ENCODE measurements around the gene THNSL1.

The THNSL1 gene

GRCh38 chr10:25061711-25062449 lies 45.5 kb downstream of the THNSL1 start:
- Histone ChIP-seq H3K27ac (ENCODE audit: low read depth, low read length) (no peak overlapping the region), H3F3A (ENCODE audit: control insufficient read depth, insufficient read depth) (no peaks in the 10 kb centered on the region)

GRCh38 chr10:25063157-25063556 lies 46.7 kb downstream of the THNSL1 start:
- no peaks in the 10 kb centered on the region for H3K36me3 ChIP-seq (ENCODE audit: control insufficient read depth, low read length)
- H3K9me3 ChIP-seq (ENCODE audit: control insufficient read depth, insufficient read depth, low read length), result no peaks in the 10 kb centered on the region
- no peaks in the 10 kb centered on the region for H3K9me2 ChIP-seq (replicated peaks; ENCODE audit: control insufficient read depth, low read length)
- no peak overlapping the region for H3K27ac ChIP-seq (ENCODE audit: low read depth, low read length)
- H3K79me2 ChIP-seq (ENCODE audit: control insufficient read depth, low read length), result no peaks in the 10 kb centered on the region
- no peaks in the 10 kb centered on the region for H3K4me1 ChIP-seq (ENCODE audit: control insufficient read depth, low read length)
- TF ChIP-seq, protein P1, sequence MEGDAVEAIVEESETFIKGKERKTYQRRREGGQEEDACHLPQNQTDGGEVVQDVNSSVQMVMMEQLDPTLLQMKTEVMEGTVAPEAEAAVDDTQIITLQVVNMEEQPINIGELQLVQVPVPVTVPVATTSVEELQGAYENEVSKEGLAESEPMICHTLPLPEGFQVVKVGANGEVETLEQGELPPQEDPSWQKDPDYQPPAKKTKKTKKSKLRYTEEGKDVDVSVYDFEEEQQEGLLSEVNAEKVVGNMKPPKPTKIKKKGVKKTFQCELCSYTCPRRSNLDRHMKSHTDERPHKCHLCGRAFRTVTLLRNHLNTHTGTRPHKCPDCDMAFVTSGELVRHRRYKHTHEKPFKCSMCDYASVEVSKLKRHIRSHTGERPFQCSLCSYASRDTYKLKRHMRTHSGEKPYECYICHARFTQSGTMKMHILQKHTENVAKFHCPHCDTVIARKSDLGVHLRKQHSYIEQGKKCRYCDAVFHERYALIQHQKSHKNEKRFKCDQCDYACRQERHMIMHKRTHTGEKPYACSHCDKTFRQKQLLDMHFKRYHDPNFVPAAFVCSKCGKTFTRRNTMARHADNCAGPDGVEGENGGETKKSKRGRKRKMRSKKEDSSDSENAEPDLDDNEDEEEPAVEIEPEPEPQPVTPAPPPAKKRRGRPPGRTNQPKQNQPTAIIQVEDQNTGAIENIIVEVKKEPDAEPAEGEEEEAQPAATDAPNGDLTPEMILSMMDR (IDR thresholded peaks at IDR 0.05; ENCODE audit: low read depth, low read length, poor library complexity, severe bottlenecking), result no peak
- TF ChIP-seq EZH2phosphoT487 (IDR thresholded peaks at IDR 0.05; ENCODE audit: borderline replicate concordance, low read length), result no peak
- H4K20me1 ChIP-seq (ENCODE audit: control insufficient read depth, insufficient read depth, low read depth, low read length), result no peaks in the 10 kb centered on the region
- H3K4me2 ChIP-seq (ENCODE audit: low read length), result no peak overlapping the region
- no peak overlapping the region for H3K4me3 ChIP-seq (ENCODE audit: low read length)
- no peaks in the 10 kb centered on the region for H3F3A ChIP-seq (ENCODE audit: control insufficient read depth, insufficient read depth)
- H3K27me3 ChIP-seq (ENCODE audit: control insufficient read depth, low read length), result no peaks in the 10 kb centered on the region

More at GRCh38 chr10:25061711-25062449, 45.5 kb downstream of the THNSL1 start:
- Histone ChIP-seq H3K4me3 (ENCODE audit: low read length) (no peak overlapping the region), H4K20me1 (ENCODE audit: control insufficient read depth, insufficient read depth, low read depth, low read length) (no peaks in the 10 kb centered on the region), H3K4me1 (ENCODE audit: control insufficient read depth, low read length) (no peaks in the 10 kb centered on the region), H3K79me2 (ENCODE audit: control insufficient read depth, low read length) (no peaks in the 10 kb centered on the region), H3K4me2 (ENCODE audit: low read length) (no peak overlapping the region), H3K27me3 (ENCODE audit: control insufficient read depth, low read length) (no peaks in the 10 kb centered on the region), H3K9me2 (replicated peaks; ENCODE audit: control insufficient read depth, low read length) (no peaks in the 10 kb centered on the region), H3K36me3 (ENCODE audit: control insufficient read depth, low read length) (no peaks in the 10 kb centered on the region), H3K9me3 (ENCODE audit: control insufficient read depth, insufficient read depth, low read length) (no peaks in the 10 kb centered on the region)
- TF ChIP-seq EZH2phosphoT487 (IDR thresholded peaks at IDR 0.05; ENCODE audit: borderline replicate concordance, low read length), result no peak
- TF ChIP-seq, protein P1 (IDR thresholded peaks at IDR 0.05; ENCODE audit: low read depth, low read length, poor library complexity, severe bottlenecking), result no peak

GRCh38 chr10:25063644-25064043 lies 47.2 kb downstream of the THNSL1 start:
- Histone ChIP-seq H3K36me3 (ENCODE audit: control insufficient read depth, low read length) (no peaks in the 10 kb centered on the region), H3K79me2 (ENCODE audit: control insufficient read depth, low read length) (no peaks in the 10 kb centered on the region), H4K20me1 (ENCODE audit: control insufficient read depth, insufficient read depth, low read depth, low read length) (no peaks in the 10 kb centered on the region), H3K9me3 (ENCODE audit: control insufficient read depth, insufficient read depth, low read length) (no peaks in the 10 kb centered on the region), H3K27ac (ENCODE audit: low read depth, low read length) (no peak overlapping the region), H3K4me3 (ENCODE audit: low read length) (no peak overlapping the region), H3K4me2 (ENCODE audit: low read length) (no peak overlapping the region), H3K4me1 (ENCODE audit: control insufficient read depth, low read length) (no peaks in the 10 kb centered on the region), H3F3A (ENCODE audit: control insufficient read depth, insufficient read depth) (no peaks in the 10 kb centered on the region), H3K27me3 (ENCODE audit: control insufficient read depth, low read length) (no peaks in the 10 kb centered on the region), H3K9me2 (replicated peaks; ENCODE audit: control insufficient read depth, low read length) (no peaks in the 10 kb centered on the region)
- no peak for TF ChIP-seq EZH2phosphoT487 (IDR thresholded peaks at IDR 0.05; ENCODE audit: borderline replicate concordance, low read length)
- TF ChIP-seq, protein P1 (IDR thresholded peaks at IDR 0.05; ENCODE audit: low read depth, low read length, poor library complexity, severe bottlenecking), result no peak

All from DOHH2 (cell line).